Muscle layer of duodenum (tissue), 2 donors: ENCODE results near the gene OR51B5.
"Not testable (repeated sequence)": the region's sequence is repeated elsewhere in the genome, so short reads cannot be mapped to it uniquely, and the experiment has no call there.

ENCODE experiments used
- H3K27ac ChIP-seq: one replicate; pipeline ENCODE4 v1.7.0; 2013; ENCODE audit warnings: mild to moderate bottlenecking, low read length
- H3K27me3 ChIP-seq: one replicate; pipeline ENCODE4 v1.7.0; 2013; ENCODE audit warnings: low read depth, mild to moderate bottlenecking, control low read depth, low read length
- H3K36me3 ChIP-seq, 2 donors: one replicate each; pipeline ENCODE4 v1.7.0; 2013; ENCODE audit warnings: low read length in 2 of 2, control low read depth in 1 of 2, mild to moderate bottlenecking in 1 of 2; ENCODE audit not compliant: insufficient read depth in 2 of 2, control insufficient read depth in 1 of 2
- H3K4me1 ChIP-seq, 2 donors: one replicate each; pipeline ENCODE4 v1.7.0; 2013; ENCODE audit warnings: low read length in 2 of 2, mild to moderate bottlenecking in 2 of 2, control low read depth in 1 of 2, moderate library complexity in 1 of 2; ENCODE audit not compliant: insufficient read depth in 2 of 2, control insufficient read depth in 1 of 2
- H3K4me3 ChIP-seq, 2 donors: one replicate each; pipeline ENCODE4 v1.7.0; 2013; ENCODE audit warnings: low read length in 2 of 2, low read depth in 1 of 2, mild to moderate bottlenecking in 1 of 2
- H3K9me3 ChIP-seq, 2 donors: one replicate each; pipeline ENCODE4 v1.7.0; 2013; ENCODE audit warnings: low read length in 2 of 2, control low read depth in 1 of 2, mild to moderate bottlenecking in 1 of 2; ENCODE audit not compliant: control insufficient read depth in 1 of 2
- donor health status: healthy.

OR51B5 gene

GRCh38 chr11:5363679-5364078 lies 20.4 kb upstream of the OR51B5 start:
- no peaks in the 10 kb centered on the region for H3K9me3 ChIP-seq
- no peaks in the 10 kb centered on the region for H3K4me1 ChIP-seq
- no peaks in the 10 kb centered on the region for H3K36me3 ChIP-seq
- H3K4me3 ChIP-seq = no peak overlapping the region
- no peaks in the 10 kb centered on the region for H3K27me3 ChIP-seq
- H3K27ac ChIP-seq = no peak overlapping the region

- H3K4me3 ChIP-seq = no peak overlapping the region
- H3K36me3 ChIP-seq = no peaks in the 10 kb centered on the region
- H3K27ac ChIP-seq = no peak overlapping the region
- H3K27me3 ChIP-seq = no peaks in the 10 kb centered on the region
- H3K4me1 ChIP-seq = no peaks in the 10 kb centered on the region
- H3K9me3 ChIP-seq = no peaks in the 10 kb centered on the region
Observed at GRCh38 chr11:5362017-5362625, 18.8 kb upstream of the OR51B5 start.

- not testable (repeated sequence) for H3K9me3 ChIP-seq, H3K4me3 ChIP-seq, H3K36me3 ChIP-seq, H3K27me3 ChIP-seq, H3K4me1 ChIP-seq, H3K27ac ChIP-seq
Observed at GRCh38 chr11:5356031-5356430, 12.7 kb upstream of the OR51B5 start.

GRCh38 chr11:5351208-5351607 lies 7.9 kb upstream of the OR51B5 start, which contains the start of gene OR51B6:
TSS of gene OR51B6 (plus strand) at chr11:5351508. CDS start at chr11:5351508, 0 bp downstream.
- no peaks in the 10 kb centered on the region for H3K4me1 ChIP-seq
- H3K36me3 ChIP-seq = no peaks in the 10 kb centered on the region
- H3K9me3 ChIP-seq = no peaks in the 10 kb centered on the region
- H3K27me3 ChIP-seq = no peaks in the 10 kb centered on the region
- H3K27ac ChIP-seq = no peak within 1 kb of the TSS
- H3K4me3 ChIP-seq = no peak within 1 kb of the TSS

- no peaks in the 10 kb centered on the region for H3K9me3 ChIP-seq
- no peaks in the 10 kb centered on the region for H3K27me3 ChIP-seq
- H3K4me3 ChIP-seq = no peak overlapping the region
- H3K27ac ChIP-seq = no peak overlapping the region
- no peaks in the 10 kb centered on the region for H3K4me1 ChIP-seq
- H3K36me3 ChIP-seq = no peaks in the 10 kb centered on the region
Observed at GRCh38 chr11:5349550-5349949, 6.2 kb upstream of the OR51B5 start.

- no peaks in the 10 kb centered on the region for H3K4me1 ChIP-seq
- no peaks in the 10 kb centered on the region for H3K27me3 ChIP-seq
- no peaks in the 10 kb centered on the region for H3K9me3 ChIP-seq
- no peaks in the 10 kb centered on the region for H3K36me3 ChIP-seq
- no peak overlapping the region for H3K27ac ChIP-seq
- no peak overlapping the region for H3K4me3 ChIP-seq
Observed at GRCh38 chr11:5348551-5349194, 5.3 kb upstream of the OR51B5 start.

- Histone ChIP-seq H3K4me1 (no peaks in the 10 kb centered on the region), H3K9me3 (no peaks in the 10 kb centered on the region)
Observed at GRCh38 chr11:5345831-5346230, 2.5 kb upstream of the OR51B5 start.

GRCh38 chr11:5339771-5340322 lies 3.5 kb downstream of the OR51B5 start:
- Histone ChIP-seq H3K36me3 (no peaks in the 10 kb centered on the region), H3K4me1 (no peaks in the 10 kb centered on the region), H3K27me3 (no peaks in the 10 kb centered on the region), H3K27ac (no peak overlapping the region), H3K4me3 (no peak overlapping the region), H3K9me3 (no peaks in the 10 kb centered on the region)

More at GRCh38 chr11:5345831-5346230, 2.5 kb upstream of the OR51B5 start:
- Histone ChIP-seq H3K27ac (no peak overlapping the region), H3K36me3 (no peaks in the 10 kb centered on the region), H3K4me3 (no peak overlapping the region), H3K27me3 (no peaks in the 10 kb centered on the region)

- H3K4me3 ChIP-seq, H3K4me1 ChIP-seq, H3K27ac ChIP-seq: not testable (repeated sequence)
Observed at GRCh38 chr11:5337253-5337652, 6.1 kb downstream of the OR51B5 start.

GRCh38 chr11:5336331-5336730 lies 7.0 kb downstream of the OR51B5 start:
- Histone ChIP-seq H3K9me3 (no peaks in the 10 kb centered on the region), H3K4me1 (no peaks in the 10 kb centered on the region), H3K27me3 (no peaks in the 10 kb centered on the region), H3K27ac (no peak overlapping the region), H3K4me3 (no peak overlapping the region), H3K36me3 (no peaks in the 10 kb centered on the region)

More at GRCh38 chr11:5337253-5337652, 6.1 kb downstream of the OR51B5 start:
- H3K9me3 ChIP-seq, H3K27me3 ChIP-seq, H3K36me3 ChIP-seq: not testable (repeated sequence)

GRCh38 chr11:5335170-5335569 lies 8.2 kb downstream of the OR51B5 start:
- H3K27ac ChIP-seq = no peak overlapping the region
- no peak overlapping the region for H3K4me3 ChIP-seq
- no peaks in the 10 kb centered on the region for H3K4me1 ChIP-seq
- H3K9me3 ChIP-seq = peaks cover 0 to 2% of the 10 kb centered on the region in 2 donors
- no peaks in the 10 kb centered on the region for H3K36me3 ChIP-seq
- H3K27me3 ChIP-seq = no peaks in the 10 kb centered on the region
